ENCODE data around the gene NRCAM.
"Not testable (repeated sequence)": the region's sequence is repeated elsewhere in the genome, so short reads cannot be mapped to it uniquely, and the experiment has no call there.

The NRCAM gene

GRCh38 chr7:108479751-108480150 lies 23.5 kb upstream of the NRCAM start:
- H3K4me3 ChIP-seq = no peak overlapping the region
- no peak for DNase-seq (ENCODE audit: low spot score in 2 of 2)
- no peaks in the 10 kb centered on the region; the same call in 1 of the 2 replicates for H3K36me3 ChIP-seq (replicated peaks)
- H3K27me3 ChIP-seq (ENCODE audit: low read depth) = no peaks in the 10 kb centered on the region
- in situ Hi-C loops (cut with MboI; ENCODE audit: low sequenced_read_pairs) = no loop called here
- no peaks in the 10 kb centered on the region for H3K9me3 ChIP-seq
- H3K4me1 ChIP-seq = no peaks in the 10 kb centered on the region

GRCh38 chr7:108479118-108479517 lies 22.9 kb upstream of the NRCAM start:
- H3K27me3 ChIP-seq (ENCODE audit: low read depth) = no peaks in the 10 kb centered on the region
- H3K4me1 ChIP-seq = no peaks in the 10 kb centered on the region
- DNase-seq (ENCODE audit: low spot score in 2 of 2) = no peak
- no peaks in the 10 kb centered on the region; the same call in none of the 2 replicates for H3K36me3 ChIP-seq (replicated peaks)
- H3K9me3 ChIP-seq = no peaks in the 10 kb centered on the region
- H3K4me3 ChIP-seq = no peak overlapping the region
- in situ Hi-C loops (cut with MboI; ENCODE audit: low sequenced_read_pairs) = no loop called here

DNA sequence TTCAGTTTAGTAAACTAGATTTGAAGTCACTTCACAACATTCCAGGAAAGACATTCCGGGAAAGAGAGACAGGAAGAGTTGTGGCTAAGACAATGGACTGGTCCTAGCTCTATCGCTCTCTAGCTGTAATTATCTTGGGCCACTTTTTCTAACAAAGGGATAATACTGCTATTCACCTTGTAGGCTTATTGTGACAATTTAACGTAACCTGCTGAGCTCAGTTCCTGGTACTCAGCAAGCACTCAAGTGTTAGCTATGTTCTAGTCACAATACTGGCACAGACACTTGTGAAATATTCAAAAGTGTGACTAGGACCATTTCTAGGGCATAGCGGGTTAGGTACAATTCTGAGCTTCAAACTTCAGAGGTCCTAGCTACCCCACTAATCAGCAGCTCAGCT lies 12.0 kb upstream of the NRCAM start:
- no peak overlapping the region for H3K4me3 ChIP-seq
- in situ Hi-C loops (cut with MboI; ENCODE audit: low sequenced_read_pairs) = no loop called here
- no peaks in the 10 kb centered on the region for H3K9me3 ChIP-seq
- H3K27me3 ChIP-seq (ENCODE audit: low read depth) = peaks cover 12% of the 10 kb centered on the region; the same call in 1 of the 2 replicates
- H3K4me1 ChIP-seq = no peaks in the 10 kb centered on the region
- H3K36me3 ChIP-seq (replicated peaks) = no peaks in the 10 kb centered on the region
- DNase-seq (ENCODE audit: low spot score in 2 of 2) = no peak

DNA sequence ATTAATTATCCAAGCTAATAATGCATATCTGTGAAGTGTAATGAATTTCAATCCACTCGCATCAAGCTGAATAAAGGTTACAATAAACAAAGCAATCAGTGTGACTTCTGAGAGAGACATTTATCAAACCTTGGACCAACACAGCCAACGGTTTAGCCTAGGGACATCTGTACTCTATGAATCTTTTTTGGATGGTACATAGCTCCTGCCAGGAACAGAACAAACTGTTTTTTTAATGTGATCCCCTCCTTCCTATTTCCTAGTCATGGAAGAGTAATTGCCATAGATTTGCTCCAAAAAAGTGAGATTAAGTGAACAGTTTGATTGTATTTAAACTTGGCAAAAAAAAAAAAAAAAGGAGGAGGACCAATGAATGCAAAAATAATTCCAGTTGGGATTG lies 11.2 kb upstream of the NRCAM start:
- in situ Hi-C loops (cut with MboI; ENCODE audit: low sequenced_read_pairs) = no loop called here
- Histone ChIP-seq H3K4me1 (no peaks in the 10 kb centered on the region), H3K9me3 (no peaks in the 10 kb centered on the region), H3K4me3 (no peak overlapping the region), H3K36me3 (replicated peaks) (no peaks in the 10 kb centered on the region), H3K27me3 (ENCODE audit: low read depth) (peaks cover 12% of the 10 kb centered on the region; the same call in 1 of the 2 replicates)
- DNase-seq (ENCODE audit: low spot score in 2 of 2) = no peak

DNA sequence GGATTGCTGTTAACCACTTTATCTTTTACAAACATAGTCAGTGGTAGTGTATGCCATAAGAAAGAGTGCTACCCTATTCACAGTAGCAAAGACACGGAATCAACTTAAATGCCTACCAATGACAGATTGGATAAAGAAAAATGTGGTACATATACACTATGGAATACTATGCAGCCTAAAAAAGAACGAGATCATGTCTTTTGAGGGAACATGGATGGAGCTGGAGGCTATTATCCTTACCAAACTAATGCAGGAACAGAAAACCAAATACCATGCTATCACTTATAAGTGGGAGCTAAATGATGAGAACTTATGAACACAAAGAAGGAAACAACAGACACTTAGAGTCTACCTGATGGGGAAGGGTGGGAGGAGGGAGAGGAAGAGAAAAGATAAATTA lies 10.1 kb upstream of the NRCAM start:
- in situ Hi-C loops (cut with MboI; ENCODE audit: low sequenced_read_pairs); H3K4me3 ChIP-seq: not testable (repeated sequence)

DNA sequence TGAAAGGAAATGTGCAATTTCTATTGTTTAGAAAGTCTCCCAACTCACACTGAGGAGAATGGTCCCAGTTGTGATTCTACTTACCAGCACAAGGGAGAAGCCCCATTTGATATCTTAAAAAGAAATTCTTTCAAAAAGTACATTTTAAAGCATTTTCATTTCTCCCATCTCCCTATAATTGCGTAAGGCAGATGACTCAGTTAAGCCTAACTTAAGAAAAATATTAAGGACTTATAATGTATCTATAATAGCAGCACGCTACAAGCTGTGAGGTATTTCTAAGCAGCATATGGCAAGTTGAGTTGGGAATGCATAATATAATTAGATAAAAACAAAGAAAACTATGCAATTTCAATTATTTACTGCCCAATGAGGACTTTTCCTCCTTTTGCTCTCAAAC lies 8.5 kb upstream of the NRCAM start:
- Histone ChIP-seq H3K4me3 (no peak overlapping the region), H3K9me3 (no peaks in the 10 kb centered on the region), H3K36me3 (replicated peaks) (no peaks in the 10 kb centered on the region), H3K4me1 (no peaks in the 10 kb centered on the region), H3K27me3 (ENCODE audit: low read depth) (peaks cover 16% of the 10 kb centered on the region)
- in situ Hi-C loops (cut with MboI; ENCODE audit: low sequenced_read_pairs) = no loop called here
- DNase-seq (ENCODE audit: low spot score in 2 of 2) = no peak

More for the DNA sequence above, 10.1 kb upstream of the NRCAM start:
- H3K36me3 ChIP-seq (replicated peaks); DNase-seq (ENCODE audit: low spot score in 2 of 2); H3K9me3 ChIP-seq; H3K4me1 ChIP-seq: not testable (repeated sequence)
- H3K27me3 ChIP-seq (ENCODE audit: low read depth) = peaks cover 15% of the 10 kb centered on the region; the same call in 1 of the 2 replicates

GRCh38 chr7:108463613-108464012 lies 7.4 kb upstream of the NRCAM start:
- Histone ChIP-seq H3K9me3 (no peaks in the 10 kb centered on the region), H3K36me3 (replicated peaks) (no peaks in the 10 kb centered on the region), H3K27me3 (ENCODE audit: low read depth) (peaks cover 23% of the 10 kb centered on the region), H3K4me1 (no peaks in the 10 kb centered on the region), H3K4me3 (no peak overlapping the region)
- DNase-seq (ENCODE audit: low spot score in 2 of 2) = no peak
- in situ Hi-C loops (cut with MboI; ENCODE audit: low sequenced_read_pairs) = no loop called here

GRCh38 chr7:108461840-108462239 lies 5.6 kb upstream of the NRCAM start:
- H3K36me3 ChIP-seq (replicated peaks) = no peaks in the 10 kb centered on the region
- in situ Hi-C loops (cut with MboI; ENCODE audit: low sequenced_read_pairs) = no loop called here
- no peaks in the 10 kb centered on the region for H3K4me1 ChIP-seq
- H3K4me3 ChIP-seq = no peak overlapping the region
- H3K27me3 ChIP-seq (ENCODE audit: low read depth) = peaks cover 36% of the 10 kb centered on the region
- H3K9me3 ChIP-seq = no peaks in the 10 kb centered on the region
- no peak for DNase-seq (ENCODE audit: low spot score in 2 of 2)

- Histone ChIP-seq H3K36me3 (replicated peaks) (no peaks in the 10 kb centered on the region), H3K4me3 (no peak overlapping the region), H3K27me3 (ENCODE audit: low read depth) (peaks cover 33% of the 10 kb centered on the region), H3K9me3 (no peaks in the 10 kb centered on the region), H3K4me1 (no peaks in the 10 kb centered on the region)
- in situ Hi-C loops (cut with MboI; ENCODE audit: low sequenced_read_pairs) = no loop called here
- DNase-seq (ENCODE audit: low spot score in 2 of 2) = no peak
These were observed 4.7 kb upstream of the NRCAM start for GRCh38 chr7:108460964-108461363.

- Histone ChIP-seq H3K4me1 (no peaks in the 10 kb centered on the region), H3K9me3 (no peaks in the 10 kb centered on the region), H3K4me3 (no peak overlapping the region), H3K27me3 (ENCODE audit: low read depth) (peaks cover 40% of the 10 kb centered on the region), H3K36me3 (replicated peaks) (no peaks in the 10 kb centered on the region)
- in situ Hi-C loops (cut with MboI; ENCODE audit: low sequenced_read_pairs) = loop anchor here (10.0 kb wide), 1 partner anchor 285 kb away; no protein-coding TSS in a partner anchor
- peak; percentile 51 to 56 for DNase-seq (ENCODE audit: low spot score in 2 of 2)
These were observed 3.8 kb upstream of the NRCAM start for GRCh38 chr7:108459922-108460551.

DNA sequence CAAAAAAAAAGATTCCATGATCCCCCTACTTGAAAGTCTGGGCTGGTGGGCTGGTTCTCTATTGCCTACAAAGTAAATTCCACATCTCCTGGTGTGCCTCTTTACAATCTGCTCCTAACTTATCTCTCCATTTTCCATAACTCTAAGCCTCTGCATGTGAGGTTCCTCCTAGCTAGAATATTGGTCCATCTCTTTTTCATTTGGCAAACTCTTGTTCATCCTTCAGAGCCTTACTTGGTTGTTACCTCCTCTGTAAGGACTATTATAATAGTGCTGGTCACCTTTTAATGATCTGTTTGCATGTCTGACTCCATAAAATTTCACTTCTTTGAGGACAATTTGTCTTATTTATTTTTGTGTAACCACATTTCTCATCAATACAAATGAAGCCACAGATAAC lies 1.6 kb upstream of the NRCAM start:
- DNase-seq (ENCODE audit: low spot score in 2 of 2) = no peak
- H3K9me3 ChIP-seq = no peaks in the 10 kb centered on the region
- no peak overlapping the region for H3K4me3 ChIP-seq
- peaks cover 61% of the 10 kb centered on the region for H3K27me3 ChIP-seq (ENCODE audit: low read depth)
- in situ Hi-C loops (cut with MboI; ENCODE audit: low sequenced_read_pairs) = loop anchor here (10.0 kb wide), 1 partner anchor 283 kb away; no protein-coding TSS in a partner anchor
- no peaks in the 10 kb centered on the region for H3K36me3 ChIP-seq (replicated peaks)
- no peaks in the 10 kb centered on the region for H3K4me1 ChIP-seq

- no peak for DNase-seq (ENCODE audit: low spot score in 2 of 2)
- Histone ChIP-seq H3K4me1 (no peaks in the 10 kb centered on the region), H3K36me3 (replicated peaks) (no peaks in the 10 kb centered on the region), H3K27me3 (ENCODE audit: low read depth) (peaks cover 63% of the 10 kb centered on the region), H3K4me3 (no peak overlapping the region), H3K9me3 (no peaks in the 10 kb centered on the region)
- in situ Hi-C loops (cut with MboI; ENCODE audit: low sequenced_read_pairs) = loop anchor here (10.0 kb wide), 1 partner anchor 282 kb away; no protein-coding TSS in a partner anchor
These were observed 757 bp upstream of the NRCAM start for GRCh38 chr7:108456845-108457540.

DNA sequence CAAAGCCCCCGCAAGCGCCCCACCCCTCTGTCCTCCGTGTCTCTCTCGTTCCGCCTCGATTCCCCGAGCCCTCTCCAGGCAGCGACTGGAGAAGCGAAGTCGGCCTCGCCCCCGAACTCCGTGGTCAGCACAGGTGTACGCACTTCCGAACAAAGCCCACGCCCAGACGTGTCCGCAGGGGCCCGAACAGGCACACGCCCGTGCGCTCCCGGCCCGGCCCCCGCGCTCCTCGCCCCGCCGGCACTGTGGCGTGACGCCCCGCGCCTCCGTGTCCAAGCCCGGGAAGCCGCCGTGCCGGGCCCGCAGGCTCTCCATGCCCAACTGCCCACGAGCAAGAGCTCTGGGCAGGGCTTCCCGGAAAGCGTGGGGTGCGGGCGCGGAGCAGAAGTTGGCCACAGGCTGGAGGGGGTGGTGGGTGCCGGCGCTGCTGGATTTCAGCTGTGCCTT lies 662 bp downstream of the NRCAM start:
- Histone ChIP-seq H3K4me3 (peak overlapping the region; percentile 36), H3K36me3 (replicated peaks) (no peaks in the 10 kb centered on the region), H3K9me3 (no peaks in the 10 kb centered on the region), H3K27me3 (ENCODE audit: low read depth) (peaks cover 63% of the 10 kb centered on the region), H3K4me1 (no peaks in the 10 kb centered on the region)
- DNase-seq (ENCODE audit: low spot score in 2 of 2) = no peak
- in situ Hi-C loops (cut with MboI; ENCODE audit: low sequenced_read_pairs) = loop anchor here (10.0 kb wide), 1 partner anchor 281 kb away; no protein-coding TSS in a partner anchor

Measured in HAP-1 (cell line).